Naive thymus-derived CD4-positive, alpha-beta T cell (primary cell): ENCODE data around the gene FAHD2A. TPM values are rescaled to one million over a fixed set of nuclear protein-coding genes. Genes with fewer than 3 reads are reported as not detected.
"Not testable (repeated sequence)": the region's sequence is repeated elsewhere in the genome, so short reads cannot be mapped to it uniquely, and the experiment has no call there.

Experiments used
- ATAC-seq: fragments of 150-1000 bp; cut with Tn5 transposase; 2 replicates; pipeline ENCODE4 v1.10.0; 2021; ENCODE audit warnings: mild to moderate bottlenecking, moderate library complexity
- CTCF ChIA-PET: fragments of 350-600 bp; sonication (Branson Sonifier 250); formaldehyde crosslinking; loops from one replicate; lab custom pipeline; 2021; ENCODE audit warnings: antibody characterized with exemption; lab: Charles Lee
- POLR2A ChIA-PET: fragments of 350-600 bp; sonication (Branson Sonifier 250); formaldehyde crosslinking; loops from one replicate; lab custom pipeline; 2021; ENCODE audit warnings: antibody characterized with exemption, inconsistent platforms; lab: Charles Lee
- DNase-seq, 9 donors: peaks; one replicate each; pipeline versions ENCODE4 v3.0.0 to v3.0.0-alpha.2; 2020 to 2022; ENCODE audit warnings: mixed read lengths in 1 of 9
- H3K27ac ChIP-seq: one replicate; pipeline ENCODE4 v1.7.0; 2013; ENCODE audit warnings: mild to moderate bottlenecking, low read depth, low read length, moderate library complexity
- H3K27me3 ChIP-seq, 2 donors: one replicate each; pipeline ENCODE4 v1.7.0; 2013; ENCODE audit warnings: low read length in 2 of 2, mild to moderate bottlenecking in 2 of 2, moderate library complexity in 2 of 2; ENCODE audit not compliant: control insufficient read depth in 2 of 2, insufficient read depth in 2 of 2
- H3K36me3 ChIP-seq, 3 experiments: 1 replicate in 2 of 3; 2 replicates in 1 of 3; pipeline ENCODE4 v1.7.0; 2013; ENCODE audit warnings: low read length in 3 of 3, mild to moderate bottlenecking in 3 of 3, moderate library complexity in 1 of 3; ENCODE audit not compliant: insufficient read depth in 3 of 3, control insufficient read depth in 2 of 3
- H3K4me1 ChIP-seq, 2 donors: one replicate each; pipeline ENCODE4 v1.7.0; 2013; ENCODE audit warnings: low read length in 2 of 2, mild to moderate bottlenecking in 2 of 2, moderate library complexity in 1 of 2; ENCODE audit not compliant: control insufficient read depth in 2 of 2, insufficient read depth in 2 of 2
- H3K4me3 ChIP-seq: 2 replicates; pipeline ENCODE4 v1.7.0; 2013; ENCODE audit warnings: mild to moderate bottlenecking, low read length
- H3K9me3 ChIP-seq, 3 experiments: 1 replicate in 2 of 3; 2 replicates in 1 of 3; pipeline ENCODE4 v1.7.0; 2013; ENCODE audit warnings: low read length in 3 of 3; ENCODE audit not compliant: control insufficient read depth in 2 of 3
- H3K27ac Mint-ChIP-seq, 9 donors: one replicate each; pipeline ENCODE4 v1.8.0; 2020 to 2022; ENCODE audit warnings: mixed read lengths in 9 of 9, mild to moderate bottlenecking in 8 of 9, moderate library complexity in 5 of 9, inconsistent platforms in 2 of 9
- H3K27me3 Mint-ChIP-seq, 5 donors: one replicate each; pipeline ENCODE4 v1.8.0; 2021 to 2022; ENCODE audit warnings: mixed read lengths in 5 of 5, mild to moderate bottlenecking in 1 of 5
- H3K36me3 Mint-ChIP-seq, 5 donors: one replicate each; pipeline ENCODE4 v1.8.0; 2020 to 2022; ENCODE audit warnings: mixed read lengths in 5 of 5, mild to moderate bottlenecking in 3 of 5, inconsistent platforms in 1 of 5
- H3K4me1 Mint-ChIP-seq, 7 donors: one replicate each; pipeline ENCODE4 v1.8.0; 2020 to 2022; ENCODE audit warnings: mixed read lengths in 7 of 7, mild to moderate bottlenecking in 3 of 7, inconsistent platforms in 1 of 7
- H3K4me3 Mint-ChIP-seq, 10 donors: one replicate each; pipeline ENCODE4 v1.8.0; 2020 to 2022; ENCODE audit warnings: mild to moderate bottlenecking in 10 of 10, mixed read lengths in 10 of 10, moderate library complexity in 6 of 10, inconsistent platforms in 2 of 10
- H3K9me3 Mint-ChIP-seq, 11 donors: one replicate each; pipeline ENCODE4 v1.8.0; 2020 to 2022; ENCODE audit warnings: mixed read lengths in 11 of 11, mild to moderate bottlenecking in 4 of 11, inconsistent platforms in 1 of 11, moderate library complexity in 1 of 11
- intact Hi-C, 2 donors: fragments of 100-400 bp; cut with micrococcal nuclease; formaldehyde crosslinking; loops; one replicate each; pipeline ENCODE4 v1.15.1; 2023
- polyA plus RNA-seq, 2 donors: library from polyadenylated mRNA; unstranded; fragments of 300-500 nt; fragmentation: Illumina TruSeq; gene quantifications; one replicate each; pipeline ENCODE4 v1.2.3, GENCODE V29; 2021
- total RNA-seq, 6 experiments: library from RNA in 5 of 6; stranded (reverse) in 5 of 6; gene quantifications; 1 replicate in 5 of 6; 2 replicates in 1 of 6; pipeline ENCODE4 v1.2.3 and lab custom pipeline; 2021 to 2026

Gene FAHD2A
- total RNA-seq (10 to 100 TPM; 22.6 to 41.4 (median 33.7) TPM), polyA plus RNA-seq (10 to 100 TPM; 17.9 to 20.5 TPM), total RNA-seq (lab: John Stamatoyannopoulos, UW) (11.0 reads per million, percentile 38 among the genes with 10 or more reads in this experiment)

GRCh38 chr2:95402370-95403203 lies at the start of gene FAHD2A:
Gene FAHD2A (plus strand): TSS chr2:95402708. CDS start chr2:95405559, 2,851 bp downstream.
- Mint-ChIP-seq H3K27ac (peak within 1 kb of the TSS; percentile 86 to 98 (median 94)), H3K27me3 (no peaks in the 10 kb centered on the region), H3K4me1 (peaks cover 14 to 26% (median 23%) of the 10 kb centered on the region in 7 donors), H3K4me3 (peak within 1 kb of the TSS; percentile 91 to 99 (median 97)), H3K36me3 (peaks cover 0 to 4% (median 0%) of the 10 kb centered on the region in 5 donors), H3K9me3 (no peaks in the 10 kb centered on the region)
- intact Hi-C loops, result loop anchor here (1.0 to 5.0 kb wide), 8 partner anchors 56 to 380 kb away; partner anchors contain the start of genes ZNF2 (in 2 of the 2) and ZNF892 (in 1 of the 2)
- Histone ChIP-seq H3K4me3 (peak within 1 kb of the TSS; percentile 94), H3K9me3 (no peaks in the 10 kb centered on the region), H3K36me3 (peaks cover 0 to 5% (median 0%) of the 10 kb centered on the region in 3 experiments), H3K27me3 (no peaks in the 10 kb centered on the region), H3K27ac (peak within 1 kb of the TSS; percentile 87), H3K4me1 (peaks cover 0 to 5% of the 10 kb centered on the region in 2 donors)
- POLR2A ChIA-PET, result interaction anchor here (1.5 kb wide), 1 partner anchor 233 kb away, joined by 4 read pairs; no protein-coding TSS in a partner anchor
- CTCF ChIA-PET, result interaction anchor here (0.8 to 1.5 kb wide), 2 partner anchors 15 to 237 kb away, joined by 3 to 4 read pairs; partner anchors contain the start of gene ZNF2
- DNase-seq (peak; percentile 82 to 95 (median 91)), ATAC-seq (peak; percentile 95)

- no peak overlapping the region for H3K4me3 ChIP-seq
- Mint-ChIP-seq H3K27me3 (peaks cover 3 to 23% (median 10%) of the 10 kb centered on the region in 5 donors), H3K4me1 (no peaks in the 10 kb centered on the region), H3K4me3 (no peak overlapping the region), H3K9me3 (peaks cover 0 to 5% (median 0%) of the 10 kb centered on the region in 11 donors), H3K36me3 (no peaks in the 10 kb centered on the region), H3K27ac (no peak overlapping the region)
- H3K27me3 ChIP-seq, result no peaks in the 10 kb centered on the region
- ChIA-PET POLR2A (no interaction called here), CTCF (no interaction called here)
- H3K4me1 ChIP-seq, result no peaks in the 10 kb centered on the region
- DNase-seq (no peak), ATAC-seq (no peak)
- intact Hi-C loops, result no loop called here
- H3K36me3 ChIP-seq, result no peaks in the 10 kb centered on the region
- H3K27ac ChIP-seq, result no peak overlapping the region
- no peaks in the 10 kb centered on the region for H3K9me3 ChIP-seq
Measured at GRCh38 chr2:95353055-95353575, 49.4 kb upstream of the FAHD2A start.

GRCh38 chr2:95353613-95354468 lies 48.7 kb upstream of the FAHD2A start:
- H3K36me3 Mint-ChIP-seq, result no peaks in the 10 kb centered on the region
- H3K4me1 ChIP-seq, result no peaks in the 10 kb centered on the region
- ATAC-seq (peak; percentile 13), DNase-seq (no peak)
- intact Hi-C loops, result no loop called here
- ChIA-PET POLR2A (no interaction called here), CTCF (no interaction called here)
- no peaks in the 10 kb centered on the region for H3K9me3 ChIP-seq
- peaks cover 0 to 26% (median 5%) of the 10 kb centered on the region in 5 donors for H3K27me3 Mint-ChIP-seq
- no peaks in the 10 kb centered on the region for H3K27me3 ChIP-seq
- H3K36me3 ChIP-seq, result no peaks in the 10 kb centered on the region
- no peak overlapping the region for H3K27ac ChIP-seq
- peaks cover 0 to 5% (median 0%) of the 10 kb centered on the region in 11 donors for H3K9me3 Mint-ChIP-seq
- H3K4me3 Mint-ChIP-seq, result no peak overlapping the region
- no peak overlapping the region for H3K27ac Mint-ChIP-seq
- H3K4me1 Mint-ChIP-seq, result no peaks in the 10 kb centered on the region
- H3K4me3 ChIP-seq, result no peak overlapping the region

- H3K27ac Mint-ChIP-seq, result no peak overlapping the region
- ATAC-seq (no peak), DNase-seq (no peak)
- Histone ChIP-seq H3K27me3 (no peaks in the 10 kb centered on the region), H3K4me3 (no peak overlapping the region), H3K9me3 (no peaks in the 10 kb centered on the region), H3K4me1 (no peaks in the 10 kb centered on the region), H3K36me3 (no peaks in the 10 kb centered on the region), H3K27ac (no peak overlapping the region)
- intact Hi-C loops, result no loop called here
- no peak overlapping the region for H3K4me3 Mint-ChIP-seq
- no peaks in the 10 kb centered on the region for H3K4me1 Mint-ChIP-seq
- POLR2A ChIA-PET, result no interaction called here
- CTCF ChIA-PET, result no interaction called here
- peaks cover 0 to 23% (median 3%) of the 10 kb centered on the region in 5 donors for H3K27me3 Mint-ChIP-seq
- H3K36me3 Mint-ChIP-seq, result no peaks in the 10 kb centered on the region
- peaks cover 0 to 5% (median 0%) of the 10 kb centered on the region in 11 donors for H3K9me3 Mint-ChIP-seq
Measured at GRCh38 chr2:95354469-95354901, 48.0 kb upstream of the FAHD2A start.

GRCh38 chr2:95354925-95355324 lies 47.6 kb upstream of the FAHD2A start:
- no peaks in the 10 kb centered on the region for H3K4me1 Mint-ChIP-seq
- Histone ChIP-seq H3K36me3 (no peaks in the 10 kb centered on the region), H3K27me3 (no peaks in the 10 kb centered on the region), H3K9me3 (no peaks in the 10 kb centered on the region), H3K4me3 (no peak overlapping the region), H3K4me1 (no peaks in the 10 kb centered on the region), H3K27ac (no peak overlapping the region)
- ATAC-seq (no peak), DNase-seq (no peak)
- intact Hi-C loops, result no loop called here
- ChIA-PET CTCF (no interaction called here), POLR2A (no interaction called here)
- H3K36me3 Mint-ChIP-seq, result no peaks in the 10 kb centered on the region
- peaks cover 0 to 5% (median 0%) of the 10 kb centered on the region in 11 donors for H3K9me3 Mint-ChIP-seq
- H3K4me3 Mint-ChIP-seq, result no peak overlapping the region
- H3K27me3 Mint-ChIP-seq, result peaks cover 0 to 18% (median 3%) of the 10 kb centered on the region in 5 donors
- no peak overlapping the region for H3K27ac Mint-ChIP-seq

GRCh38 chr2:95355486-95355885 lies 47.0 kb upstream of the FAHD2A start:
- CTCF ChIA-PET, H3K27ac ChIP-seq, ATAC-seq, H3K9me3 ChIP-seq, H3K9me3 Mint-ChIP-seq, H3K4me1 ChIP-seq, intact Hi-C loops, H3K4me1 Mint-ChIP-seq, H3K4me3 ChIP-seq, H3K27me3 ChIP-seq, DNase-seq, H3K4me3 Mint-ChIP-seq, H3K36me3 Mint-ChIP-seq, POLR2A ChIA-PET, H3K27ac Mint-ChIP-seq, H3K36me3 ChIP-seq: not testable (repeated sequence)
- peaks cover 0 to 18% (median 3%) of the 10 kb centered on the region in 5 donors for H3K27me3 Mint-ChIP-seq
